Measurements from ENCODE around the gene NTNG2.

Gene NTNG2

DNA sequence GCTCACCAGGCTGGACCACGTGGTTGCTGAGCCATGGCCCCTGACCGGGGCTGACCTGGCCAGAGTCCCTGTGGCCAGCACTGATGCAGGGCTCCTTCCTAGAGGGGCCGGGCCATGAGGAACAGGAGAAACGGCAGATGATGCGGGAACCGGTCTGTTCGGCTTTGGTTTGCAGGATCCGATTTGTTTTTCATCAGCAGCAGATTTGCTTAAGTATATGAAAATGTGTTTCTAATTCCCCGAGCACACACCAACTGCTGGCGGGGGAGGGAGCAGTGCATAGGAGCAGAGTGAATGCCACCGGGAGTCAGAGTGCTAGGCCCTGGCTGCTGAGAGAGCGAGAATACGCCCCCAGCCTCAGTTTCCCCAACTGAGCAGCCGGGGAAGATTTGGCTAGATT is 13.6 kb downstream of the NTNG2 start:
- no peak for DNase-seq

DNA sequence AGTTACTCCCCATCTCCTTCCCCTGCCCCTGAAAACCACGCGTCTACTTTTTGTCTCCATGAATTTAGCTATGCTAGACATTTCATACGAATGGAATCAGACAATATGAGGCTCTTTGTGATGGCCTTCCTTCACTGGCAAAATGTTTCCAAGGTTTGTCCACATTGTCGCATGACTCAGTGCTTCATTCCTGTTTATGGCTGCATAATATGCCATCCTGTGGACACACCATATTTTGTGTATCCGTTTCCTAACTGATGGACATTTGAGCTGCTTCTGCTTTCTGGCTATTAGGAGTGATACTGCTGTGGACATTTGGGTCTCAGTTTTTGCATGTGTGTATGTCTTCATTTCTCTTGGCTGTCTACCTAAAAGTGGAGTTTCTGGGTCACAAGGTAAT is 14.5 kb downstream of the NTNG2 start:
- DNase-seq, result no peak

DNA sequence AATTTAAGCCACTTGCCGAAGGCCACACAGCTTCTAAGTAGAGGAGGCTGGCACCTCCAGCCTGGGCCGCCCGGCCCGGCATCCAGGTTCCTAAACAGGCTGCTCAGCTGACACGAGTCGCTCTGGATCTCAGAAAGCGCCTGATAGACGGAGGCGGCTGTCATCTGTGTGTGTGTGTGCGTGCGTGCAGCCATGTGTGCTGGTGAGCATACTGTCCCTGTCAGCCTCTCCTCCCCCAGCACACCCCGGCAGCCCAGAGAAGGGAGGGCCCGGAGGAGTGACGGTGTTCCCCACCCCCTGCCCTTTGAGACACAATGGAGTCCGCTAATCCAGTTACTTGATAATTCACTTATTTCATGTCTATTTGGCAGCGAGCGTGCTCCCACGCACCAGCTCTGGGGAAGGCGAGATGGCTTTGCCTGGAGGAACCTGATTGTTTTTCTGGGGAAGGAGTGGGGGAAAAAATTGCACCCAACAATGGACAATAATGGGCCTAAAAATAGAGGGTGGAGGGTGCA is 20.0 kb downstream of the NTNG2 start:
- DNase-seq, result peak; percentile 24

DNA sequence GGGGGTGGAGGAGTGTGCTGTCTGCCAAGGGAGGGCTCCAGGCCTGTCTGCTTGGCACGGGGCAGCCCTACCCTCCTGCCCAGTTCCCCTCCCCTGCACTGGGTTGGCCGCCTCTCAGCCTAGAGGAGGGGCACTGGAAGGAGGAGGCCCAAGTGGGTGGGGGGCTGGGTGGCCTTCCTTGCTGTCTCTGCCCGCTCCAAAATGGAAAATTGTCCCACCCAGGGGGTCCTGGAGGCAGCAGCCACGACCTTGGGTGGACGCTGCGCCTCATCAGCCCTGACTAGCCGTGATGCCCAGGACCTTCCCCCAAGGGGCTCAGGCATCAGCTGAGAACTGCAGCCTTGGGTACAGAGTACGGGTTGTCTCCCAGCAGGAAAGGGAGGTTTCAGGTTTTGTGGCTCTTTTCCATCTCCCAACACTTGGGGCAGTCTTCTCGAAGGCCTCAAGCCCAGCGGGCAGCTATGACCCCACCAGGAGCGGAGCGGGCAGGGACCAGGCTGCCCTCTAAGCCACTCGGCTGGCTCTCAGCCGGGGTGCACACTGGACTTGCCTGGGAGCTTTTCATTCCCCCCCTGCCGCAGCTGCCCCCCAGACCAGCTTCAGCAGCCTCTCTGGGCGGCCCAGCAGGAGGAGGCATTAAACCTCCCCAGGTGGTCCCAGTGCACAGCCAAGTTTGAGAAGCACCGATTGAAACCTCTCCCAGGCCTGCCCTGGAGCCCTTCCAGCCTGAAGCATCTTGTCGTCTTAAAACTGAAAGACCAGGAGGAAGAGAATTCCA is 20.6 kb downstream of the NTNG2 start:
- DNase-seq, result no peak

DNA sequence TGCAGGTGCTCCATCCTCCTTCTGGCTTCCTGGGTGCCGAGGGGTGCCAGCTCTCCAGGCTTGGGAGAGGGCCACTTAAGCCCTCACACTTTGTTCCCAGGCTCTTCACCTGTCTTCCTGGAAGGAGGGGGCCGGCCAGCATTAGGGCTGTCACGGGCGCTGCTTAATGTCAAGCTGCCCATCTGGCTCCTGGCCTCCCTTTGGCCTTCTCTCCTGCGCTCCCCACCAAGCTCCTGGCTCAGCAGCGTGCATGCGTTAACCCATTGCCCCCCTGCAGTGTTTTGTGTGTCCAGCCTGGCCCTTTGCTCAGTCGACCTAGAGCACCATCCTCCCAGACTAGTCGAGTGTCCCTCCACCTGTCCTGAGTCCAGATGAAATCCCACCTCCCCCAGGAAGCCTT is 21.3 kb downstream of the NTNG2 start:
- no peak for DNase-seq

DNA sequence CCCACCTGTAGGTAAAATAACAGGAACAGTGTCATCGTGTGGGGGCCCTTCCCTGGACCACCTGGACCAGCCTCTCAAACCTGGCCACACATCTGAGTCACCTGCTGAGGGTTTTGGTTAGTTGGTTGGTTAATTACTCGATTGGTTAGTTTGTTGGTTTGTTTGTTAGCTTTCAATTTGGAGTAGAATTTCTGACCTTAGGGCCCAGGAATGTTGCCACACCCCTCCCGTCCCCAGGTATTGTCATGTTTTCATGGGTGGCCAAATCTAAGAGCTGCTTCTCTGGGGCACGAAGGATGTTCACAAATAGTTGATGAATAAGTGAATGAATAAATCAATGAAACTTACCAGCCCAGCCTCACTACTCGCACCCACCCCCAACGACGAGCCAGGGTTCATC is 21.9 kb downstream of the NTNG2 start:
- no peak for DNase-seq

DNA sequence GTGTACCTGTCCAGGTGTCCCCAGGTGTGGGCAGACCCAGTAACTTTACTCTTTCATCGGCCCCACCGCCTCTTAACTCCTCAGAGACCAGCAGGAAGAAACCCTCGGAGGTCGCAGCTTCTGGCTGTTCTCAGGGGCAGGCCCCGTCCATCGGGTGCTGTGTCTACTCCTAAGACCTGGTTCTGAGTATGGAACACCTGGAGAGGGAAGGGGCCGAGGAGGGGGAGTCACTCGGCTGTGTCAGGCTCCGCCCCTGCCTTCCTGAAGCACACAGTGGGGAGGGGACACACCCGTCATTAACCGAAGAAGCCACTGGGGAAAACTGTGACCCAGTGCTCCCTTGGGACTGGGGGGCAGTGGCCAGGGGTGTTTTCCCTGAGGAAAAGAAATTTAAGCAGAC is 22.3 kb downstream of the NTNG2 start:
- no peak for DNase-seq

DNA sequence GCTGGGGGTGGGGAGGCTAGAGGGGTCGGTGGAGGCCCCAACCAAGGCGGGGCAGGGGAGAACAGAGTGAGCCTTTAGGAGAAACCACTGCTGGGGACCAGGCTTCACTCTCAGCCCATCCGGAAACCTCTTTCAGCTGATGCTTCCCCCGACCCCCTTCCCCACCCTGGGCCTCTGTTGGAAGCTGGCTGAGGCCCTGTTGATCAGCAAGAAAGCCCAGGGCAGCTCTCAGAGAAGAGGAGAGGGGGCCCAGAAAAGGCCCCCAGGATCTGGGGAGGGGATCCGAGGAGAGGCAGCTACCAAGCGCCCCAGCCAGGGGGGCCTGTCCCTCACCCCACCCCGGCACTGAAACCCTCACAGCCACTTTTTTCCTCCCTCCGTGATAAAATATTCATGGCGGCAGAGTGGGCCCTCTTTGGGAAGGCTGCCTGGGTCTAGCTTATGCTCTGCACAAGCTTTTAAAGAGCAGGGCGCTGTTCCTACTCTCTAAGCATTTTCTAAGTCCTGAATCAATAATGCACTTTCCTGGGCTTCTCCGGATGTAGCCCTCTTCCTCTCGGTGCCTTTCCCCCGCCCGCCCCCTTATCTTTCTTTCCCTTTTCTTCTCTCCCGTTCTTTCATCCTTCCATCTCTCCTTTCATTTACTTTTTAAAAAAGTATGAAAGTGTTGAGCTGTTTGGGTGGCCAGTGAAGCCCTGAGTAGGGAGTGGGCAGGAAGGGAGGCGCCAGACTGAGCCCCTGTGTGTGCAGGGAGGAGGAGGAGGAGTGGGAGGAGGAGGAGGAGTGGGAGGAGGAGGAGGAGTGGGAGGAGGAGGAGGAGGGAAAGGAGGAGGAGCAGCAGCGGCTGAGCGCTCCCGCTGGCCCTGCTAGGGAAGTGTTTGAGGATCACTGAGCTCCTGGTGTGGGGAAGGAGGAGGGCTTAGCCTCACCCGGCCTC is 23.5 kb downstream of the NTNG2 start:
- no peak for DNase-seq

DNA sequence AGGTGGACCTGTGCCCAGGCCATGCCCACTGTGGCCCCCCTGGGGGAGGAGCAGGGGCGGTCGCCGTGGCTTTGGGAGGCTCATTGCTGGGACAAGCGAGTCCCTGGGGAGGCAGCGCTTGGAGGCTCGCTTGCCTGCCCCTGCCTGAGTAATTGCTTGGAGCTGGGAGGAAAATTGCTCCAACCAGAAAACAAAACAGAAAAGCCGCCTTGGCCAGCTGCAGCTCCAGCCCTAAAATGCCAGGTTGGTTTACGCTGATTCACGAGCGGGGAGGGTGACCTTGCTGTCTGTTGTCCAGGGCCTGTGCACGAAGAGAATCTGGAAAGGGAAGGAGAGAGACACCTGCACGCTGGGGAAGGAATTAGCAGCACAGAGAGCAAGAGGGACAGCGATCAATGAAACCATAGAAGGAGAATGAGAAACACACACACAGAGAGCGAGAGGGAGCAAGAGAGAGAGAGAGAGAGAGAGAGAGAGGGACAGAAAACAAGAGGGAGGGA is 25.3 kb downstream of the NTNG2 start:
- DNase-seq, result no peak

DNA sequence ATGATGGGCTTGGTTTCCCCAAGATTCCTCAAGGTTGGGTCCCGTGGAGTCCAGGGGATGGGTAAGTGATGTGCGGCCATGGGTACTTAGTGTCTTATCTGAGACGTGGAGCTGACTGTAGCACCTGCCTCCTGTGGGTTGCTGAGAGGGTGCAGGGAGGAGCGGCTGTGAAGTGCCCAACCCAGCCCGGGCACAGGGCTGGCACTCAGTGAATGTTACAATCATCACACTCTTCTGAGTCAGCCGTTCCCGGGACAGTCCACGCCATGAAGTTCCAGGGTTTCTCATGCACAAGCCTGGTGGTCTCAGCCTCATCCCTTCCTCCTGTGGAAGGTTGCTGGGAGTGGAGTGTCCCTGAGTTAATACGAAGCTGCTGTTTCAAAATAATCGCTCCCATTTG is 29.1 kb downstream of the NTNG2 start:
- no peak for DNase-seq

DNA sequence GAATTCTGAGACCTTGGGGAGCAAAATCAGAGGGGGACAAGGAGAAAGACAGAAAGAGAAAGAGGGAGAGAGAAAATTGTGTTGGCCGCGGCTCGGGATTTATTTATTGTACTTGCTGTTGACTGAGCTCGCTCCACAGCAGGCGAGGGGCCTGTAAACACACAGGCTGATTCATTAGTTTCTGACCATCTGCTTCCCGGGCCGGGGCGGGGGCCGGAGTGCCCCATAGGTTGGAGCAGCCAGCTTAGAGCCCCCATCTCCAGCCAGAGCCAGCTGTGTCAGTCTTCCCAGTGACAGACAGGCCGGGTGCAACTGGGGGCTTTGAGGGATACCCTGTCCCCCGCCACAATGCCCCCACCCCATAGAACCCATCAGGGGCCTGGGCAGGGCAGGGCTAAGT is 30.9 kb downstream of the NTNG2 start:
- DNase-seq, result no peak

DNA sequence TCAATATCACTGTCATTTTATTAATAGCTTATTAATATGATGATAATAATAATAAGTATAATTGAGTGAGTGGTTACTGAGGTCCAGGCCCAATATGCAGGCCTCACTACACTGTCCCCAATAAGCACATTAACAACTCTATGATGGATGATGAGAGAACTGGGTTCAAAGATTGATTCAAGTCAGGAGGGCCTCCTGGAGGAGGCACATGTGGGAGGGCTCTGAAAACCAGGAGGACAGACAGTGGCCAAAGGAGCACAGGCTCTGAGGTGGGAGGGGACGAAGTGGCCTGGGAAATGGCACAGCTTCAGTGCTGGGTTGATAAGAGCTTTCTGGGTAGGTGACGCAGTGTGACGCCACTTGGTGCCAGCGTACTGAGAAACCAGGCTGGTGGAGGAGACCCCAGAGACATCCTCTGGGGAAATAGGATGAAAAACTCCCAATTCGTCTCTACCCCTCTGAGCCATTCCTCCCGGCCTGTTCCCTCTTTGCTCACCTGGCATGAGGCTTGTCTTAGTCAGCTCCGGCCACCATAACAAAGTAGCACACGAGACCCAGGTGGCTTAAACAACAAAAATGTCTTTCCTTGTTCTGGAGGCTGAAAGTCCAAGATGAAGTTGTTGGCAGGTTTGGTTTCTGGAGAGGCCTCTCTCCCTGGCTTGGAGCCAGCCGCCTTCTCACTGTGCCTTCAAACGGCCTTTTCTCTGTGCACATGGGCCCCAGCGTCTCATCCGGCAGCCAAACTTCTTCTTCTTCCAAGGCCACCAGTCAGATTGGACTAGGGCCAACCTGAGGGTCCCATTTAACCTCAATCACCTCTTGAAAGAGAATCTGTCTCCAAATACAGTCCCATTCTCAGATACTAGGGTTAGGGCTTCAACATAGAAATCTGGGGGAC is 31.6 kb downstream of the NTNG2 start:
- DNase-seq, result no peak

DNA sequence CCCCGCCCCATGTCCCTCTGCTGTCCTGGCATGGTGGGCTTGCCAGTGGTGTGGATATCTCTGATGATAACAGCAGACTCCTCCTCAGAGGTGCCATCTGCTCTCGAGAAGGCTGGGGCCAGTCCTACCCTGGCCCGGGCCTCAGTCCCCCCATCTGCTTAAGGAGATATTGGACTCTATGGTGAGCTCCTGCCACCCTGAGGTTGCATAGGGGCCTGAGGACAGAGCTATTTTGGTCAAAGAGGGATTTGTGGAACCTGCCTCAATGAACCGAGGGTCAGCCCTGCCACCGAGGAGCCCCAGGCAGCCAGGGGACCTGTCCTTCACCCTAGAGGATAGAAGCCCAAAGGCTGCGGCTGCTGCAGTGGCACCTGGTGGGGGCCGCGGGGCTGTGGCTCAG is 32.6 kb downstream of the NTNG2 start:
- DNase-seq, result no peak

DNA sequence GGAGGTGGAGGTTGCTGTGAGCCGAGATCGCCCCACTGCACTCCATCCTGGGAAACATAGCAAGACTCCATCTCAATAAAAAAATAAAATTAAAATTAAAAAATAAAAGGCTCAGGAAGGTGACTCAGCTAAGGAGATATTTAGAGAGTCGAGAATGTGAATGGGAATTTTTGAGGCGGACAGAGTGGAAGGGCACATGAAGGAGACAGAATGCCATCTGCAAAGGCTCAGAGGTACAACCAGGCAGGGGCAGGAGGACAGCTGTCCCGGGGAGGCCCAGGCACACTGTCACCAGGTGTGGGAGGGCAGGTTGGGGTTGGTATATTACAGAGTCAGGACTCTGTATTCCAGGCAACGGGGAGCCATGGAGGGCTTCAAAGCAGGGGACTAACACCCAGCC is 35.5 kb downstream of the NTNG2 start:
- no peak for DNase-seq

DNA sequence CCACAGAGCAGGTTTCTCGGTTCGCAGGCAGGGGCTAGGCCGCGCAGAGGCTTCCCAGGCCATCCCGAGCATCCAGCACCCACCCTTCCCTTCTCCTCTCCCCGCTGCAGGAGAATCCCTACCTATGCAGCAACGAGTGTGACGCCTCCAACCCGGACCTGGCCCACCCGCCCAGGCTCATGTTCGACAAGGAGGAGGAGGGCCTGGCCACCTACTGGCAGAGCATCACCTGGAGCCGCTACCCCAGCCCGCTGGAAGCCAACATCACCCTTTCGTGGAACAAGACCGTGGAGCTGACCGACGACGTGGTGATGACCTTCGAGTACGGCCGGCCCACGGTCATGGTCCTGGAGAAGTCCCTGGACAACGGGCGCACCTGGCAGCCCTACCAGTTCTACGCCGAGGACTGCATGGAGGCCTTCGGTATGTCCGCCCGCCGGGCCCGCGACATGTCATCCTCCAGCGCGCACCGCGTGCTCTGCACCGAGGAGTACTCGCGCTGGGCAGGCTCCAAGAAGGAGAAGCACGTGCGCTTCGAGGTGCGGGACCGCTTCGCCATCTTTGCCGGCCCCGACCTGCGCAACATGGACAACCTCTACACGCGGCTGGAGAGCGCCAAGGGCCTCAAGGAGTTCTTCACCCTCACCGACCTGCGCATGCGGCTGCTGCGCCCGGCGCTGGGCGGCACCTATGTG is 36.1 kb downstream of the NTNG2 start:
- DNase-seq, result no peak

DNA sequence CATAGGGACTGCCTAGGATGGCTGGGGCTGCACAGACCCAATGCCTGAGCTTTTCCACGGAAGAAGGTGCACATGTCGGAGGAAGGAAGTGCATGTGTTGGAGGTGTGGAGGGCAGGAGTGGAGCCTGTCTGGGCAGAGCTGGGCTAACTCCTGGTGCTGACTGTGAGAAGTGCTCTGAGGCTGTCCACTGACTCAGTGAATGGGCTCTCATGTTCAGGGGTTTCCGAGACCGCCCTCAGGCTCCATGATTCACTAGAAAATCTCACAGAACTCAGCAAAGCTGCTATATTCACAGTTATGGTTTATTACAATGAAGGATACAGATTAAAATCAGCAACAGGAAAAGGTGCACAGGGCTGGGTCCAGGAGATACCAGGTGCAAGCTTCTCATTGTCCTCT is 37.2 kb downstream of the NTNG2 start:
- DNase-seq, result no peak

DNA sequence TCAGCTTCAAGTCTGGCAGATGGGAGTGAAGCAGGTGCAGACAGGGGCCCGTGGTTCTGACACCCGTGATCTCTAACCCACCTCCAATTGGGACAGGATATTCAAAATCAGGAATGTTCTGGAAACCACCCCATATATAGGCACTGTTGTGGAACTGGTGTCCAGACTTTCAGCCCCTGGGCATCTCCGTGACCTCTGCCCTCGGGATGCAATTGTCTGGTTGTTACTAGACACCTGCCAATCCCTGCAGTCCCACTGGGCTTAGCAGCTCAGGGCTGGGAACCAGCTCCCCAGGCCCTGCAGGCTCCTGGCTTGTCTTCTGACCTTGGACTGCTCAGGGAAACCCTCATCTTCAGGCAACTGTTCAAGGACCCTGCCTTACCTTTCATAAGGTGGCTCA is 38.8 kb downstream of the NTNG2 start:
- DNase-seq, result no peak

DNA sequence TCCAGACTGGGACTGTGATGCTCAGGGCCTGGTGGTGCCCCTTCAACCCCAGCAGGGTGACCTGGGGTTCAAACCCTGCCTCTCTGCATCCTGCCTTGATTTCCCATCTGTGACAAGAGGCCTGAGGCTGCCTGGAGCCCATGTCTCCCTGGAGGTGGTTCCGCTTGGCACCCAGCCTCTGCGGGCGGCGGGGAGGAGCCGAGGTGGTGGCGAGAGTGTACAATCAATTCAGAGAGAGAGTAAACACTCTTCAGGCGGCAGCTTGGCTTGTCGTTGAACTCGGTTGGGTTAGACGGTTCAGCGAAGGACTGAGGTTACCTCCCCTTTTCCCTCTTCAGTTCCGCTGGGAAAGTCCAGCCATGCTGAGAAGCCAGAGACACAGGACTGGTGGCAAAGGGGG is 39.3 kb downstream of the NTNG2 start:
- no peak for DNase-seq

DNA sequence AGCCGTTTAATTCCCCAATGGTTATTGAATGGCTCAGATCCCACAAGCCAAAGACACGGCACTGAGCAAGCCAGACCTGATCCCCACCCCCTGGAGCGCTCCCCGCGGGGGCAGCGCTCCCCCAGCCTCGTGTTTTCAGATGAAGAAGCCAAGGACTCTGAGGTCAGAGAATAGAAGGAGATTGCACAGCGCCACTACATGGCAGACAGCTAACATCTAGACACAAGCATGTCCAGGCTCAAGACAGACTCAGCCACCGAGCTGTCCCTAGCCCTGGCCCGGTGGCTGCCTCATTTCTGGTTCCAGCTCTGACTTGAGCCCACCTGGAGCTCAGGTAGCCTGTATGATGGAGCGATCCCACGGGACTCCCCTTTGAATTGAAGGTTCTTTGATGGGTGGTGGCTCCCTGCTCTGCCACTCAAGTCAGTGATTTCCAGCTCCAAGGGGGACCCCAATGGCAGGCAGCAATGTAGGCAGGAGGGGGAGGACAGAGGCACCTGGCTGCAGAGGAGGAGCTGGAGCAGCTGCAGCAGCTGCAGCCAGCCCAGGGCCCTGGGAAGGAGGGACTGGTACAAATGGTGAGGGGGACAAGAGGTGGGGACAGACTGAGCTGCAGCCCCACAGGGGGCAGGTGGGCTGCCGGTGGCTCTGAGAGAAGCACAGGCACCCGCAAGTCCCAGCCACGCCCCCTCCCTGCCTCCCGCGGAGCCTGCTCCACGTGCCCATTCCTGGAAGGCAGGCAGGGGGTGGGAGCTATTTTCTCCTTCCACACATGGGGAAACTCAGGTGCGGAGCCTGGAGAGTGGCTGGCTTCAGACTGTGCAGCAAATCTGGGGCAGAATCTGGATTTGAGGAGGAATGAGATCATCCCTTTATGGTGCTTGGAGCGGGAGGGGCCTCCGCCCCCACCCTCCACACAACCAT is 40.2 kb downstream of the NTNG2 start:
- DNase-seq, result no peak

DNA sequence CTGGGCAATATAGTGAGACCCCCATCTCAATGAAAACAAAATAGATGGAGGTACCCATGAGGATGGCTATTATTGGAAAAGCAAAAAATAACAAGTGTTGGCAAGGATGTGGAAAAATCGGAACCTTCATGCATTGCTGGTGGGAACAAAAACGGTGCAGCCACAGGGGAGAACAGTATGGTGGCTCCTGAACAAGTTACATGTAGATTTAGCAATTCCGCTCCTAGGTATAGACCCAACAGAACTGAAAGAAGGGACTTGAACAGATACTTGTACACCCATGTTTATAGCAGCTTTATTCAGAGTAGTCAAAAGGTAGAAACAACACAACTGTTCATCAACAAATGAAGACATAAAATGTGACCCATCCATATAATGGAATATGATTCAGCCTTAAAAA is 43.0 kb downstream of the NTNG2 start:
- no peak for DNase-seq

DNA sequence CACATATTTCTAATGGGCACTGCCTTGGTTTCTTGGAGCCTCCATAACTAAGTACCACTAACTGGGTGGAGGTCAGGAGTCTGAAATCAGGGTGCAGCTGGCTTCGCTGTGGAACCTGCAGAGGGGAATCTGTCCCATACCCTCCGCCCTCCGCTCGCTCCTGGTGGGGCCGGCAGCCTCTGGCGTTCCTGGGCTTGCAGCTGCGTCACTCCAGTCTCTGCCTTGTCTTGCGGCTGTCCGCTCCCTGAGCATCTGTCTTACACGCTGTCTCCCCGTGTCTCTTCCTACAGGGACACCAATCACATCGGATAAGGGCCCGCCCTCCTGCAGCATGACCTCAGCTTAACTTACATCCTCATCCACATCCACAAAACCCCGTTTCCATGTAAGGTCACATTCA is 45.4 kb downstream of the NTNG2 start:
- DNase-seq, result no peak

All from fibroblast of skin of right quadriceps (primary cell).